Thyroid gland (tissue), 4 donors: Measurements from ENCODE around the gene METTL25B. TPM values are rescaled to one million over a fixed set of nuclear protein-coding genes. Genes with fewer than 3 reads are reported as not detected.

Experiments used
- DNase-seq, 2 donors: peaks; one replicate each; pipeline ENCODE4 v3.0.0-alpha.2; 2019
- H3K27ac ChIP-seq, 3 donors: fragments of 200-600 bp; sonication (generic); 1 replicate in 2 of 3; 2 replicates in 1 of 3; pipeline ENCODE4 v1.5.1; 2016 to 2019; ENCODE audit warnings: mild to moderate bottlenecking in 1 of 3, moderate library complexity in 1 of 3
- H3K27me3 ChIP-seq: fragments of 200-600 bp; sonication (generic); one replicate; pipeline ENCODE4 v1.5.1; 2019
- H3K36me3 ChIP-seq, 2 donors: fragments of 200-600 bp; sonication (generic); one replicate each; pipeline ENCODE4 v1.5.1; 2016 to 2019
- H3K4me1 ChIP-seq, 2 donors: fragments of 200-600 bp; sonication (generic); one replicate each; pipeline ENCODE4 v1.5.1; 2017 to 2019
- H3K4me3 ChIP-seq, 3 donors: fragments of 200-600 bp; sonication (generic); replicated peaks in 1 of 3; 1 replicate in 2 of 3; 2 replicates in 1 of 3; pipeline ENCODE4 v1.5.1; 2016; ENCODE audit warnings: mild to moderate bottlenecking in 1 of 3
- H3K9me3 ChIP-seq: fragments of 200-600 bp; sonication (generic); one replicate; pipeline ENCODE4 v1.5.1; 2017
- CTCF ChIP-seq, 6 experiments: fragments of 200-600 bp in 3 of 6; fragments of 450-650 bp in 3 of 6; sonication (generic) in 3 of 6; IDR thresholded peaks; one replicate each; pipeline ENCODE4 v1.5.1; 2016 to 2019; ENCODE audit warnings: antibody characterized with exemption in 6 of 6, mild to moderate bottlenecking in 2 of 6, inconsistent platforms in 1 of 6, moderate library complexity in 1 of 6
- POLR2A ChIP-seq, 2 donors: fragments of 450-650 bp; IDR thresholded peaks; one replicate each; pipeline ENCODE4 v1.6.1; 2017; ENCODE audit warnings: antibody characterized with exemption in 2 of 2, mild to moderate bottlenecking in 2 of 2, moderate library complexity in 1 of 2
- WGBS, 2 donors: methylation state at CpG; one replicate each; pipeline ENCODE4 v1.1.5; 2017; 5-methylcytosine and 5-hydroxymethylcytosine counted together
- intact Hi-C: fragments of 100-400 bp; cut with DNase I; formaldehyde crosslinking; loops from one replicate; pipeline ENCODE4 v1.15.1; 2023
- total RNA-seq, 4 donors: library from RNA; depleted of rRNA; stranded (reverse); fragments of >200 nt; gene quantifications; one replicate each; pipeline ENCODE4 v1.2.3, GENCODE V29; 2016

The METTL25B gene
- total RNA-seq, 4 donors from 2014 or later, result 15.5 to 33.4 (median 25.3) TPM

- no peaks in the 10 kb centered on the region for H3K27me3 ChIP-seq
- WGBS, 2 donors, result 79 to 85% methylated on average over 4 of the region's 4 CpGs
- peaks cover 31 to 41% of the 10 kb centered on the region in 2 donors for H3K4me1 ChIP-seq
- no peaks in the 10 kb centered on the region for H3K9me3 ChIP-seq
- DNase-seq, result no peak
- no peak overlapping the region for H3K4me3 ChIP-seq
- intact Hi-C loops, result no loop called here
- no peak overlapping the region for H3K27ac ChIP-seq
- no peaks in the 10 kb centered on the region for H3K36me3 ChIP-seq
- TF ChIP-seq CTCF (IDR thresholded peaks at IDR 0.05) (no peak), POLR2A (IDR thresholded peaks at IDR 0.05) (no peak)
Observed at GRCh38 chr1:156709031-156709430, 19.2 kb upstream of the METTL25B start.

- no peaks in the 10 kb centered on the region for H3K9me3 ChIP-seq
- 25 to 61% methylated on average over 3 to 11 of the region's 11 CpGs for WGBS, 2 donors
- H3K27me3 ChIP-seq, result no peaks in the 10 kb centered on the region
- H3K4me1 ChIP-seq, result peaks cover 23 to 32% of the 10 kb centered on the region in 2 donors
- H3K27ac ChIP-seq, result peak overlapping the region in 1 of 3 donors; percentile 20
- no peak overlapping the region for H3K4me3 ChIP-seq
- intact Hi-C loops, result no loop called here
- DNase-seq, result peak; percentile 77 to 85
- no peaks in the 10 kb centered on the region for H3K36me3 ChIP-seq
- TF ChIP-seq POLR2A (IDR thresholded peaks at IDR 0.05) (no peak), CTCF (IDR thresholded peaks at IDR 0.05) (no peak)
Observed at GRCh38 chr1:156709757-156710489, 18.3 kb upstream of the METTL25B start.

GRCh38 chr1:156711011-156711817 lies 17.1 kb upstream of the METTL25B start:
- H3K4me1 ChIP-seq, result peaks cover 10 to 19% of the 10 kb centered on the region in 2 donors
- no peaks in the 10 kb centered on the region for H3K9me3 ChIP-seq
- WGBS, 2 donors, result 83 to 85% methylated on average over 8 to 9 of the region's 9 CpGs
- no peak overlapping the region for H3K27ac ChIP-seq
- TF ChIP-seq POLR2A (IDR thresholded peaks at IDR 0.05) (no peak), CTCF (IDR thresholded peaks at IDR 0.05) (no peak)
- no peak for DNase-seq
- H3K4me3 ChIP-seq, result no peak overlapping the region
- intact Hi-C loops, result no loop called here
- H3K27me3 ChIP-seq, result no peaks in the 10 kb centered on the region
- no peaks in the 10 kb centered on the region for H3K36me3 ChIP-seq

GRCh38 chr1:156712626-156713025 lies 15.6 kb upstream of the METTL25B start:
- WGBS, 2 donors, result 77 to 83% methylated on average over 3 of the region's 3 CpGs
- Histone ChIP-seq H3K36me3 (no peaks in the 10 kb centered on the region), H3K27ac (no peak overlapping the region), H3K9me3 (no peaks in the 10 kb centered on the region), H3K27me3 (no peaks in the 10 kb centered on the region), H3K4me1 (peaks cover 8 to 13% of the 10 kb centered on the region in 2 donors), H3K4me3 (no peak overlapping the region)
- TF ChIP-seq POLR2A (IDR thresholded peaks at IDR 0.05), result no peak
- no peak for TF ChIP-seq CTCF (IDR thresholded peaks at IDR 0.05)
- intact Hi-C loops, result no loop called here
- DNase-seq, result no peak

- TF ChIP-seq CTCF (IDR thresholded peaks at IDR 0.05), result no peak
- WGBS, 2 donors, result 82 to 86% methylated on average over 3 of the region's 3 CpGs
- Histone ChIP-seq H3K27me3 (no peaks in the 10 kb centered on the region), H3K27ac (no peak overlapping the region), H3K4me3 (no peak overlapping the region), H3K9me3 (no peaks in the 10 kb centered on the region), H3K4me1 (peaks cover 3 to 4% of the 10 kb centered on the region in 2 donors), H3K36me3 (no peaks in the 10 kb centered on the region)
- intact Hi-C loops, result no loop called here
- DNase-seq, result no peak
Observed at GRCh38 chr1:156714830-156715229, 13.4 kb upstream of the METTL25B start.
